HG02678 (cell line): ENCODE data around the gene AASDH.
"Not testable (repeated sequence)": the region's sequence is repeated elsewhere in the genome, so short reads cannot be mapped to it uniquely, and the experiment has no call there.

Experiments used
- ATAC-seq: cut with Tn5 transposase; IDR thresholded peaks from one replicate; pipeline ENCODE4 v1.9.1; 2021; ENCODE audit warnings: mild to moderate bottlenecking, moderate library complexity; ENCODE audit not compliant: unreplicated experiment

AASDH gene

DNA sequence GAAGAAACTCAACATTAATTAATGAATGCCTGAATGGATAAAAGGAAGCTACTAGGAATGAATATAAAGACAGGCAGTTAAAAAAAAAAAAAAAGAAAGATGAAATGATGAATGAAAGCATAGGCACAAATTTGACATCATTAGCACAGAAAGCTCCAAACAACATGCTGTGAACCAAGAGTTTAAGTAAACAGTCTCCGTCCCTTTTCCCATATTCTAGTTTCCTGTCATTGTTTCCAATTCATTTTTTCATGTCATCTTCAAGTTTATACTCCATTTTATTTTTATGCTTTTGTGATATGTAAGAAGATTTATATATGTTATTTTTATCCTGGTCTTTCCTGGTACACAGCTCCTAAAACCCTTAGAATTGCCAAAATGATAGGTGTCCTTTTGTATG is 17.7 kb upstream of the AASDH start:
- no peak for ATAC-seq

DNA sequence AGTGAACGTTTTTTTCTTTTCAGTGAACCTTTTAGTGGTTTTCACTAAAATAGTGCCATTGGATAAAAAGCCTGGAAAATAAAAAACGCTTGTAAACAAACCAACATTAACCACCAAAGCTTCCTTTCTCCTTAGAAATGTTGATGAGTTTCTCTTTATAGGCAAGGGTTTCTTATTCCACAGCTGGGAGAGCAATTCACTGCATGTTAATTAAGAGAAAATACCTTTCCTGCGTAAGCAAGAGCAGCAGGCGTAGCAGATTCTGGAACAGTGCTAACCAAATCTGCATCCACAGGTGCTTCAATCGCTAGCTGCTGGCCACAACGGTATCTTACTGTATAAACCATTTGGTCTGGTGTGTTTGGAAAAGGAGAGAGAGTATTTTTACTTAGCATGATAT is 13.3 kb upstream of the AASDH start:
- ATAC-seq, result no peak

DNA sequence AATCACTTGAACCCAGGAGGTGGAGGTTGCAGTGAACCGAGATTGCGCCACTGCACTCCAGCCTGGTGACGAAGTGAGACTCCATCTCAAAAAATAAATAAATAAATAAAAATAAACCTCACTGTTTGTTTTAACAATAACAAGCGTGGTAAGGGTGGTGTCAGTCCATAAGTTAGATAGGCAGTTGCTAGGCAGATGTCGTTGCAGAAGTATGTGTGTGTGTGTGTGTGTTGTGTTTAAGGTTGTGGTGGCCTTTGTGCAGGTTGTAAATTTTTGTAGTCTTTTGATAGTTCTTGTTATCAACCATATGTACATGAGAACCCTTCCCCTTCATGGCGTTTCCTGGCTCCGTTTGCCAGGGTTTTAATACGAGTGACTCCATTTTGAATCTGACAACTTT is 4.0 kb upstream of the AASDH start:
- no peak for ATAC-seq

DNA sequence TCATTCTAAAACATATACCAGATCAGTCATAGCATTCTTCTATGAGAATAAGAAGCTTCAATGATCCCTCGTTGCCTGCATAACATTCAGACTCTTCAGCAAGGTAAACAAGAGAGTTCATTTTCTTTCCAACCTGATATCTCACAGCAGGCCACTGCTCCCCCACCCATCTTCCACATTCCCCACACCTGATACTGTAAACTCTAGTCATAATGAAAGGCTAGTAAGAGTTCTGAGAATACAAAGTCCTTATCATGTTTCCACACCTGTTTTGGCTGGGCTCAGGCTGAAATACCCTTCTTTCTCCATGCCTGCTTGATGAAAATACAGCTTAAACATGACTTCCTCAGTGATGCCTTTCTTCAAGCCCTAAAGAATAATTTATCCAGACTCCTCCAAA is 2.3 kb upstream of the AASDH start:
- no peak for ATAC-seq

DNA sequence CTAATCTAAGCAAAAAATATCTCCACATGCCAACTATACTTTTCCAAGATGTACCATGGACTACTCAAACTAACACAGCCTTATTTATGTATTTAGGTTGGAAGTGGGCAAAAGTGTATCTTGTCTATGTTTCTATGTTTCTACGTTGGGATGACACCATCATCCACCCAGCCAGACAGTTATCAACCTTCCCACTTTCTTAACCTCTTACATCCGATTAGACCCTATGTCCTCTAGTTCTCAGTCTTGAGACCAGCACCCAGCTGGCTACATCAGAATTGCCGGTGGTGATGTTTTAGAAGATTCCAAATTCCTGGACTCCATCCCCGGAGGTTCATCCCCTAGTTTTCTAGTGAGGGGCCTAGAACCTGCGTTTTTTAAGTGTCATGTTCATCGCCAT is 1.0 kb upstream of the AASDH start:
- no peak for ATAC-seq

DNA sequence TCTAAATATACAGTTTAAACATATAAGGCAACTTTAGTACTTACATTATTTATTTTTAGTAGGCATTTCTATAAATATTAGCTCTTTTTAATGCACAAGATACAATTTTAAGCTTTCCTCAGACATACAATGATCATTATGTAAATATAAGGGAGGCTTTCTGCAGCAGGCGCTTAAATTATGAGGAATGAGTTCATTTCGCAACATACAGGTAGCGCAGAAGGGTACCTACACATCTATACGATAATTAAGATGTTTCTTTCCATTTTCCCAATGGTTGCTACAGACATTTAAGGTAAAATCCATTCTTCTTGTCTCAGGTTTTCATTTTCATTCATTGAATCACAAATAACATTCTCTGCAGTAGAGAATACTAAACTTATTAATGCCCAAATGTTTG is 1.2 kb downstream of the AASDH start:
- ATAC-seq, result no peak

DNA sequence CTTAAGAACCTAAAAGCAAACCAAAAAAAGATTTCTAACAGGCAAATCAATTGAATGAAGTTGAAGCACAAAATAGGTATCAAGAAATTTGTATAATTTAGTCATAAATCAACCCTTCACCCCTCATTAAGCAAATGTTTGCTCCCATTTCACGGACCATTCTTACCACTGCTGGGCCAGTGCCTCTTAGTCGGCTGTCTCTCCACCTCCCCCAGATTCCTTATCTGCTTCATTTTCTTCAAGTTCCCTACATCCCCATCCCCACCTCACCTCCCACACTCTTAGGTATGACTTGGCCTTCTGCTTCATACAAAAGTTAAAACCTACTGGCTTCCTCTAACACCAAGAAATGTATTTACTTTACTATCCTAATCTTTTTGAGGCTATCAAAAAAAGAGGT is 11.8 kb downstream of the AASDH start:
- no peak for ATAC-seq

DNA sequence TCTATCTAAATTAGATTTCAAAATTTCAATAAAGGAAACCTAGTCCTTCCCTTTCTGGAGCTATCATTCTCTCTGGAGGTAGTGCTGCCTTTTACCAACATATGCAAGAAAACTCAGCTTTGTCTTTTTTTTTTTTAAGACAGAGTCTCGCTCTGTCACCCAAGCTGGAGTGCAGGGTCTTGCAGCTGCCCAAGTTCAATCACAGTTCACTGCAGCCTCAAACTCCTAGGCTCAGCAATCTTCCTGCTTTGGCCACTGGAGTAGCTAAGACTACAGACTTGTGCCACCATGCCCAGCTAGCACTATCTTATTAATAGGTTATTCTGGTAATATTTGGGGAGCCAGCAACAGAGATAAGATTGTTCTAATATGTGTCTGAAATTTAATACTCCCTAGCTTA is 12.3 kb downstream of the AASDH start:
- no peak for ATAC-seq

DNA sequence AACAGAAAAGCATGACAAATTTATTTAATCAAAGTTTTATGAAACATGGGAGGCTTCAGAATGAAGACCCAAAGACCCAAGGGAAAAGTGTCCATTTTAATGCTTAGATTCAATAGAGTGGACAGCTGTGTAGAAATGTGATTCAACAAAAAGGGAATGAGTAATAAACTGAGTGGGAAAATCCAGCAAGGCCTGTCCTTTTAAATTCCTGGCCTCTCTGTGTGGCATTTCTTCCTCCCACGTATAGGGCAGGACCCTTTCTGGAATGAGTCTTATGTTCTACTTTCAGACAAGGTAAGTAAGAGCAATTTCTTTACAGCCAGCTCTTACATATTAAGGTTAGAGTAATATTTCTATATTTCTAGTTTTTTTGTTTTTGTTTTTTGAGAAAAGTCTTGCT is 14.5 kb downstream of the AASDH start:
- no peak for ATAC-seq

DNA sequence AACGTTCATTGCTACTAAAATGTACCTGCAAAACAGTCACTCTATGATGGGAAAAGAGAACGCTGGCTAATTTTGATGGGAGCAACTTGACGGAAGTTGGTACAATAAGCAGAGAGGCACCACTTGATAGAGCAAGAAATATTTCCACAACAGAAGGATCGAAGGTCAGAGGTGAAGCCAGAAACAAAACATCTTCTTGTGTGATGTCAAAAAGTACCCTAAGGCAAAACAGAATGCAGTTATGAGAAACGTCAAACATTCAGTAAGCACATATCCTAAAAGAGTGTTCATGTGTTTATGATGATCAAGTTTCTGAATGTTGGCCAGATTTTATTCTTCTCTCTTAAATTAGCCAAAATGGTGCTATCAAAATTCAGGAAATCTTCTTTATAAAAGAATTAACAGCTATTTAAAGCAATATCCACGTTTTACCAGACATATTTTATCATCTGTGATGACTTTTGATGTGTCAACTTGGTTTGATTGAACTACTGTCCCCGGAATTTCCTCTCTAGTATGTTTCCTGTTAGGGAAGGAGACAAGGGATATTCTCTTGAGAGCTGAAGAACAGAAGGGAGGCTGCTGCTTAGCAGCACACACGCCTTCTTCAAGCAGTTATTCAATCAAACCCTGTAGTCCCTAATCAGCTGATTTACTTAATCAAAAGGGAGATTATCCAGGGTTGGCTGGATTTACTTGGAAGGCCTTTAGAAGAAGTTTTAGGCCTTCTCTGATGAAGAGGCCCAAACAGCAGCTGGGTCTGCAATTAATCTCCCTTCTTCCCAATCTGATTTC is 15.7 kb downstream of the AASDH start:
- ATAC-seq, result no peak

DNA sequence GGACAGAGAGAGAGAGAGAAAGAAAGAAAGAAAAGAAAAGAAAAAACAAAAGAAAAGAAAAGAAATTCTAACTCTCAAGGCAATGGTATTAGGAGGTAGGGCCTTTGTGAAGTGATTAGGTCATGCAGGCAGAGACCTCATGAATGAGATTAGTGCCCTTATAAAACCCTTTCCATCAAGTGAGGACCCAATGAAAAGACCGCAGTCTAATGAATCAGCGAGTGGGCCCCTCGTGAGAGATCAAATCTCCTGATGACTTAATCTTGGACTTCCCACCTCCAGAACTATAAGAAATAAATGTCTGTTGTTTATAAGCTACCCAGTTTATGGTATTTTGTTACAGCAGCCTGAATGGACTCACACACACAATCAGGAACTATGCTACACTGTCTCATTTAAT is 16.9 kb downstream of the AASDH start:
- no peak for ATAC-seq

DNA sequence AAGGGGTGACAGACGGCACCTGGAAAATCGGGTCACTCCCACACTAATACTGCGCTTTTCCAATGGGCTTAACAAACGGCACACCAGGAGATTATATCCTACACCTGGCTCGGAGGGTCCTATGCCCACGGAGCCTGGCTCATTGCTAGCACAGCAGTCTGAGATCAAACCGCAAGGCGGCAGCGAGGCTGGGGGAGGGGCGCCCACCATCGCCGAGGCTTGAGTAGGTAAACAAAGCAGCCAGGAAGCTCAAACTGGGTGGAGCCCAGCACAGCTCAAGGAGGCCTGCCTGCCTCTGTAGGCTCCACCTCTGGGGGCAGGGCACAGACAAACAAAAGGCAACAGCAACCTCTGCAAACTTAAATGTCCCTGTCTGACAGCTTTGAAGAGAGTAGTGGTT is 24.3 kb downstream of the AASDH start:
- not testable (repeated sequence) for ATAC-seq

DNA sequence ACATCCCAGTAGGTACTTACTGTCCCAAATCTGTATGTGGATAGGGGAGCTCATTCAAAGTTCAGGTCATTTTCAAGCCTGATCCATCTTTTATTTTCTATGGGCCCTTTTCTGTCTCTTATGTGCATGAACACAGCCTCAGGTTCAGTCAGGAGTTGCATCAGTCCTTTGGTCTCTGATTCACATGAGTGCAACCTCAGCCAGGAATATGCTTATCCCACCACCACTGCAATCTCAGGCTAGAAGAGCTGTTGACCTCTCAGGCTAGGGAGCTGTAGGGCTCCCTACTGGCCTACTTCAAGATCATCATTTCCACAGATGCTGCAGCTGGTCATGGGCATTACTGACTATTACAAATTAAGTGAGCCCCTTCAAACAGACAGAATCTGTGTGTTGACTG is 27.2 kb downstream of the AASDH start:
- ATAC-seq, result no peak

DNA sequence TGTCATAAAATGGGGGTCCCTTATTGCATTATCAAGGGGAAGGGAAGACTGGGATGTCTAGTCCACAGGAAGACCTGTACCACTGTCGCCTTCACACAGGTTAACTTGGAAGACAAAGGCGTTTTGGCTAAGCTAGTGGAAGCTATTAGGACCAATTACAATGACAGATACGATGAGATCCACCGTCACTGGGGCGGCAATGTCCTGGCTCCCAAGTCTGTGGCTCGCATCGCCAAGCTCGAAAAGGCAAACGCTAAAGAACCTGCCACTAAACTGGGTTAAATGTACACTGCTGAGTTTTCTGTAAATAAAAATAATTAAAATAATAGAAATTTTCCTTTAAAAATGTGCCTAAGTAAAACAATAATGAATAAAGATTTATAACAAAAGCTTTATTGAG is 30.6 kb downstream of the AASDH start:
- ATAC-seq, result no peak

DNA sequence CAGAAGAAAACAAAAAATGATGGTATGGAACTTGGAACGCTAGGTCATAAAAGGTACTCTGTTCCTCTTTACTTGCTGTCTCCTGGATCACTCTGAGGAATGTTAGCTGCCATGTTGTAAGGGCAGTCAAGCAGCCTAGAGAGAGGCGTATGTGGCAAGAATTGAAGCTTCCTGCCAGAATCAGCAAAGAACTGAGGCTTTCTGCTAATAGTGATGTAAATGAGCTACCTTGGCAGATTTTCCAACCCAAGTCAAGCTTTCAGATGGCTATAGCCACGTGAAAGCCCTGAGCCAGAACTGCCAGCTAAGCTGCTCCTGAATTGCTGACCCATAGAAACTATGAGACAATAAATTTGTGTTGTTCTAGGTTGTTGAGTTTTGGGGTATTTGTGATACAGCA is 38.7 kb downstream of the AASDH start:
- no peak for ATAC-seq

DNA sequence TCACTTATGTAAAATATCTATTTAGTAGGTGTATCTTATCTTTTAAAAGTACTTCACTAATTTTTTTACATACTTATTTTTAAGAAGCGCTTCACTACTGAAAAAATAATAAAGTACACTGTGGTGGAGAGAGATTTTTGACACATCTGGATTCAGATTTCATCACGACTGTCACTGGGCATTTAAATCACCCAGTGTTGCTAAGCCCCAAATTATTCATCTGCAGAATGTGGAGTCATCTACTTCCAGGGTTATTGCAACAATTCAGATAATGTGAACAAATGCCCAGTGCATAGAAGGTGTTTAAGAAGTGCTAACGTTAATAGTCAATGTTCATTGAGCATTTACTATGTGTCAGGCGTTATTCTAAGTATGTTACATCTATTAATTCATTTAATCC is 41.8 kb downstream of the AASDH start:
- no peak for ATAC-seq

DNA sequence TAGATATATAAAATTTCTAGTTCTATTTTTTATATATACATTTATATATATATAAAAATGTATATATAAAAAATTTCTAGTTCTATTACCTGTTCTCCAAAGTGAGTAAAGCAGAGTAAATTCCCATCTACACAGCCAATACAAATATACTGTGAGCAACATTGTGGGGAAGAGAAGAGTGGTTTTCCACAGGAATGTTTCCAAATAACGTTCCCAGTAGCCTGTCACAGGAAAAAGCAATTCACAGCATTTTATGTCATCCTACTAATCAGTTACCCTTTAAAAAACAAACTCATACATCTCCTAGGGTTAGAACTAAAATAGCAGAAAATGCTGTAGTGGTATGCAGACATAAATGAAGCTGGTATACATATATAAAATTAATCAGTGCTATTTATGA is 44.5 kb downstream of the AASDH start:
- no peak for ATAC-seq

DNA sequence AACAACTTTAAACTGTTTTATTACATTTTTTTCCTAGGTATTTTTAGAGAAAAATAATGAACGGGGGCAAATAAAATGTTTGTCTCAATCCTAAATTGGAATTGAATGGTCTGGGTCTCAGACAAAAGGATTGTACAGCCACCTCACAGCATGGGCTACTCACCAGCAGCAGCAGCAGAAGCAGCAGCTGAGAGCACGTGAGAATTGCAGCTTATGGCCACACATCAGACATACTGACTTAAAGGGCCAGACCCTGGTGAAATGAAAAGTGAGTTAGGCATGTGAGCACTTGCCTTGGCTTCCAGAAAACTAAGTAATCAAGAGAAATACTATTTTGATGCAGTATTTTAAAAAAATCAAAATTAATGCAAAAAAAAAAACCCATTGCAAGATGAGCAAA is 56.6 kb downstream of the AASDH start:
- ATAC-seq, result no peak

DNA sequence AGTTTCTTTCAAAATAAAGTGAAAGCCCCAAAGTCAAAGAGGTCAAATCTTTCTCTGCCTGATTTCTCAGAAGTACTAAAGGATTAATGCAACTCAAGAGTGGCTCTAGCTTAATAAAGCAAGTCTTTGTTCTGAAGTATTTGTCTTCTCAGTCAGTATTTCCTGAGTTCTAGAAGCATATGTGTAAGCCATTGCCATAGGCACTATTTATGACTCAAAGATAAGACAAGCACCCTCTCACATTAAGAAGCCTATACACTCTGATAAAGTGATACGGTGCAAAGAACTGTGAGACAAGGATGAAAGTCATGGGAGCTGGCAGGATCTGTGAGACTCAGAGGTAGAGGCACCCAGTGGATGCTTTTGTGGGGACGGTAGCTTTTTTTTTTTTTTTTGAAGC is 60.9 kb downstream of the AASDH start:
- ATAC-seq, result no peak

DNA sequence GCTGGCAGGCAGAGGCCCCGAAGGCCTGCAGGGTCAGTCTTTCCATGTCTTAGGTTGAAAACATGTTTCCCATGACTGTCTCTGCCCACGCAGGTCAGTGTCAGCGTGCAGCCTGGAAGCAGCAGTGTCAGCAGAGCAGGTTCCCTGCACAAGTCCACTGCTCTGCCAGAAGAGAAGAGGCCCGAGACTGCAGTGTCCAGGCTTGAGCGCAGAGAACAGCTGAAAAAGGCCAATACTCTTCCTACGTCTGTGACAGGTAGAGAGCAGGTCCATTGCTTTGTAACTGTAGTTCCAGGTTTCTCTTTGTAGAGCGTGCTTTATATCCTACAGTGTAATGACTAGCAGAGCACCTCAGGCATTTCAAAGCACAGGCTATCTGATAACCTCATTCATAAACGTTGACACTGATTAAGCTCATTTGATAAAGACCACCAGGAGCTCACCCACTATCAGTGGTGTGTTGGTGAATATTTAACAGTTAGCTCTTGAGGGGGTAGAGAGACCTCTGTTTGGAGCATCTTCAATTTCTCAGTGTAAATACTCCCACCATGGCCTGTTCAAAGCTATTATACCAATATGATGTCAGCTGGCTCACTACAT is 63.2 kb downstream of the AASDH start:
- no peak for ATAC-seq

DNA sequence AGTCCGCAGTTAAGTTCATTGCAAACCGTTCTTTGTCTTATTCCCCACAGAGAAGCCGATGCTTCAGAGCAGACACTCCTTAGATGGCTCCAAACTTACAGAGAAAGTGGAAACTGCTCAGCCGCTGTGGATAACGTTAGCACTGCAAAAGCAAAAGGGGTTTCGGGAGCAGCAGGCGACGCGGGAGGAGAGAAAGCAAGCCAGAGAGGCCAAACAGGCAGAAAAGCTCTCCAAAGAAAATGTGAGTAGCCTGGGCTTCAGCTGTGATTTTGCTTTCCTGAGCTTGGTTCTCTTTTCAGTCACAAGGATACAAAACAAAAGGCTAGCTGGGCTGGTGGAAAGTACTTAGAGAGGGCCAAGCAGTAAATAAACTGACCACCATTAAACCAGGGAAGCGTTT is 64.0 kb downstream of the AASDH start:
- ATAC-seq, result no peak

DNA sequence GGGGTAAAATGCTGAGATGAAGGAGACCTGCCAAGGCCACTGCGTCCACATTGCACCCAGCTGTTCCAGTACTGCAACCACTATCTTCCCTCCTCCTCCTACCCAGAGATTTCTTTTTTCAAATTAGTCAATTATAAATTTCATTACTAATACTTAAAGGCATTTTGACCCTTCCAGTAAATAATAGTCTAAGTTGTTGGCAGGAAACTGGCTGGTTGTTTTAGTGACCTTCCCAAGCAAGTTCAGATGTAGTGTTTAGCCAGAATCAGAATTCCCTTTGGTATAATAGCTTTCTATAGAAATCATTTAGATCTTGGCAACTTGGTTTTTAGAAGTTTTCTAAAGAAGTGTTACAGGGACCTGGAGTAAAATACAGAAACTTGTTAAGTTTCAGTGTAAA is 66.0 kb downstream of the AASDH start:
- no peak for ATAC-seq

DNA sequence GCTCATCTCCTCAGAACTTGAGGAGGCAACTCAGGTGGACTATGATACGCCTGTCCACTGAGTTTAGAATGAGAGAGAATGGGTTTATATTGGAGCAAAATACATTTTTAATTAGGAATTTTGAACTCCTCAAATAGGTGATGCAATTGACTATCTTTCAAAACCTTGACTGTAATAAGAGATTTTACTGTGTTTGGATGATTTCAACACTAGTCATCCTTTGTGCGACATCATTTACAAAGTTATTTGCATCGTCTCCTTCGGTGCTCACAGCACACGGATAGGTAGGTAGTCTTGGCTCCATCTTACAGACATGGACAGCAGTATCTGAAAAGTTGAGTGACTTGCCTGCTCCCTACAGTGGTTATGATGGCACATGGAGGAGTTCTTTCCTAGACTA is 67.0 kb downstream of the AASDH start:
- no peak for ATAC-seq
